ENCODE data around the gene RAB11FIP3. TPM values are rescaled to one million over a fixed set of nuclear protein-coding genes. Genes with fewer than 3 reads are reported as not detected.

Gene RAB11FIP3
- total RNA-seq, 1 experiment from 2014 or later, result 37.5 TPM

- Mint-ChIP-seq H3K4me1 (ENCODE audit: insufficient read depth, unreplicated experiment) (peaks cover 8% of the 10 kb centered on the region), H3K9me3 (ENCODE audit: unreplicated experiment) (no peaks in the 10 kb centered on the region), H3K27me3 (ENCODE audit: insufficient read depth, unreplicated experiment) (no peaks in the 10 kb centered on the region), H3K27ac (ENCODE audit: low read depth, unreplicated experiment) (no peak overlapping the region), H3K4me3 (ENCODE audit: unreplicated experiment) (no peak overlapping the region), H3K36me3 (ENCODE audit: insufficient read depth, unreplicated experiment) (peaks cover 38% of the 10 kb centered on the region)
- BruUV-seq (replicated peaks), result no TSS peak
- TF ChIP-seq CTCF (IDR thresholded peaks at IDR 0.05; ENCODE audit: unreplicated experiment), result no peak
- ChIA-PET CTCF (interaction anchor here (0.6 to 0.7 kb wide), 2 partner anchors 68 to 441 kb away, joined by 3 read pairs; no protein-coding TSS in a partner anchor), POLR2A (interaction anchor here (1.1 kb wide), 1 partner anchor 17 kb away, joined by 3 read pairs; no protein-coding TSS in a partner anchor)
- intact Hi-C loops (cut with micrococcal nuclease), result loop anchor here (1.0 to 10.0 kb wide), 2 partner anchors 100 to 132 kb away; partner anchors contain the start of gene RAB11FIP3
- DNase-seq (ENCODE audit: unreplicated experiment), result no peak
Measured at GRCh38 chr16:524274-525040, 99.0 kb downstream of the RAB11FIP3 start.

GRCh38 chr16:525123-525519 lies 99.7 kb downstream of the RAB11FIP3 start:
- H3K9me3 Mint-ChIP-seq (ENCODE audit: unreplicated experiment), result no peaks in the 10 kb centered on the region
- peaks cover 8% of the 10 kb centered on the region for H3K4me1 Mint-ChIP-seq (ENCODE audit: insufficient read depth, unreplicated experiment)
- BruUV-seq (replicated peaks), result no TSS peak
- CTCF ChIA-PET, result interaction anchor here (0.9 to 1.3 kb wide), 2 partner anchors 98 to 101 kb away, joined by 3 to 6 read pairs; no protein-coding TSS in a partner anchor
- POLR2A ChIA-PET, result interaction anchor here (0.5 to 3.4 kb wide), 11 partner anchors 8 to 216 kb away, joined by 3 to 40 read pairs (median 4); partner anchors contain the start of genes CIAO3, DECR2, RAB11FIP3 and RHOT2
- no peaks in the 10 kb centered on the region for H3K27me3 Mint-ChIP-seq (ENCODE audit: insufficient read depth, unreplicated experiment)
- intact Hi-C loops (cut with micrococcal nuclease), result loop anchor here (1.0 to 10.0 kb wide), 2 partner anchors 100 to 133 kb away; partner anchors contain the start of gene RAB11FIP3
- TF ChIP-seq CTCF (IDR thresholded peaks at IDR 0.05; ENCODE audit: unreplicated experiment), result no peak
- H3K4me3 Mint-ChIP-seq (ENCODE audit: unreplicated experiment), result peak overlapping the region; percentile 85
- H3K27ac Mint-ChIP-seq (ENCODE audit: low read depth, unreplicated experiment), result peak overlapping the region; percentile 89
- no peak for DNase-seq (ENCODE audit: unreplicated experiment)
- H3K36me3 Mint-ChIP-seq (ENCODE audit: insufficient read depth, unreplicated experiment), result peaks cover 32% of the 10 kb centered on the region

DNA sequence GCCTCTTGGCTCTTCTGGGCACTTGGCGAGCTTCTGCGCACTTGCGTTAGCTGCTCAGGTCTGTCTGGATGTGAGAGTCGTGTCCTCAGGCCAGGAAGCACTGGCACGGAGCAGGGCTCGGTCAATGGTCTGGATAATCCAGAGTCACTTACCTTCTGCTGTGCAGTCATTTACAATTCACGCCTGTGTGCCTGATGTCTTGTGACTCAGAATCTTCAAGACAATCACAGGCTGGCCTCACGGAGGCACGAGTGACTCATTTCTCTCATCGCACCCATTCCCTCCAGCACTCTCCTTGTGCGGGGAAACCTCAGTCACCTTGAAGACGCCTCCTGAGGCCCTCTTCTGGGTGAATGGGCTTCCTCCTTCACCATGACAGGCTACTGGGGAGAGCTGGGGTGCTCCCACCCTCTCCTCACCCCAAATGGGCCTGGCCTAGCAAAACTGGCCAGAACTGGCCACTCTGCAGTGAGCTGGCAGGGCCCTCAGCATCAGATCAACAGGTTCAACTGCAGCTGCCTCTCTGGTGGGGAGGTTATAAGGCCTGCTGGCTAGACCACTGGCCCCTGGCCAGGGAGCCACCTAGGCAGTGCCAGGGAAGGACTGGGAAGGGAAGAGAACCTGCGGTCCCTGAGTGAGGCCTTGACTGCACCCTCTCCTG lies 100.2 kb downstream of the RAB11FIP3 start:
- intact Hi-C loops (cut with micrococcal nuclease), result loop anchor here (1.0 to 10.0 kb wide), 2 partner anchors 101 to 133 kb away; partner anchors contain the start of gene RAB11FIP3
- DNase-seq (ENCODE audit: unreplicated experiment), result peak; percentile 92
- ChIA-PET POLR2A (interaction anchor here (0.5 to 4.0 kb wide), 17 partner anchors 8 to 215 kb away, joined by 3 to 40 read pairs (median 7); partner anchors contain the start of genes CIAO3, DECR2, METTL26 and RAB11FIP3), CTCF (interaction anchor here (0.7 to 1.3 kb wide), 5 partner anchors 11 to 203 kb away, joined by 3 to 6 read pairs (median 3); no protein-coding TSS in a partner anchor)
- H3K9me3 Mint-ChIP-seq (ENCODE audit: unreplicated experiment), result no peaks in the 10 kb centered on the region
- peak overlapping the region; percentile 89 for H3K27ac Mint-ChIP-seq (ENCODE audit: low read depth, unreplicated experiment)
- H3K4me3 Mint-ChIP-seq (ENCODE audit: unreplicated experiment), result peak overlapping the region; percentile 85
- BruUV-seq (replicated peaks), result no TSS peak
- no peak for TF ChIP-seq CTCF (IDR thresholded peaks at IDR 0.05; ENCODE audit: unreplicated experiment)
- peaks cover 32% of the 10 kb centered on the region for H3K36me3 Mint-ChIP-seq (ENCODE audit: insufficient read depth, unreplicated experiment)
- H3K27me3 Mint-ChIP-seq (ENCODE audit: insufficient read depth, unreplicated experiment), result no peaks in the 10 kb centered on the region
- H3K4me1 Mint-ChIP-seq (ENCODE audit: insufficient read depth, unreplicated experiment), result peaks cover 8% of the 10 kb centered on the region

Measured in MCF 10A (cell line).